Measurements from ENCODE around the gene MEDAG.
"Not testable (repeated sequence)": the region's sequence is repeated elsewhere in the genome, so short reads cannot be mapped to it uniquely, and the experiment has no call there.

GRCh38 chr13:30927188-30927587, 21.1 kb downstream of the MEDAG start:
- not testable (repeated sequence) for TF ChIP-seq POLR2A (IDR thresholded peaks at IDR 0.05; ENCODE audit: low read depth, low read length); CTCF (IDR thresholded peaks at IDR 0.05; ENCODE audit: extremely low read depth in 1 of 2, insufficient read depth in 1 of 2, low read depth in 1 of 2, low read length in 2 of 2)

Measured in endothelial cell of umbilical vein (primary cell).